ENCODE measurements around the gene EFNB3.

The EFNB3 gene

DNA sequence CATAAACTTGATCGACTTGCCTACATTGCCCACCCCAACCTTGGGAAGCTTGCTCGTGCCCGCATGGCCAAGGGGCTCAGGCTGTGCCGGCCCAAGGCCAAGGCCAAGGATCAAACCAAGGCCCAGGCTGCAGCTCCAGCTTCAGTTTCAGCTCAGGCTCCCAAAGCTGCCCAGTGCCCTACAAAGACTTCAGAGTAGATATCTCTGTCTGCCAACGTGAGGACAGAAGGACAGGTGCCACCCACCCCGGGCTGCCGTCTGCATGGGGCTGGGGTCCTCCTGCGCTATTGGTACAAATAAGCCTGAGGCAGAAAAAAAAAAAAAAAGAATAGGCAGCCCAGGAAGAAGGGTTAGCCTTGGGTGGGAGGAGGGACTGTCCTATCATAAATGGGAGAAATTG is 49.7 kb downstream of the EFNB3 start:
- TF ChIP-seq, protein P1, sequence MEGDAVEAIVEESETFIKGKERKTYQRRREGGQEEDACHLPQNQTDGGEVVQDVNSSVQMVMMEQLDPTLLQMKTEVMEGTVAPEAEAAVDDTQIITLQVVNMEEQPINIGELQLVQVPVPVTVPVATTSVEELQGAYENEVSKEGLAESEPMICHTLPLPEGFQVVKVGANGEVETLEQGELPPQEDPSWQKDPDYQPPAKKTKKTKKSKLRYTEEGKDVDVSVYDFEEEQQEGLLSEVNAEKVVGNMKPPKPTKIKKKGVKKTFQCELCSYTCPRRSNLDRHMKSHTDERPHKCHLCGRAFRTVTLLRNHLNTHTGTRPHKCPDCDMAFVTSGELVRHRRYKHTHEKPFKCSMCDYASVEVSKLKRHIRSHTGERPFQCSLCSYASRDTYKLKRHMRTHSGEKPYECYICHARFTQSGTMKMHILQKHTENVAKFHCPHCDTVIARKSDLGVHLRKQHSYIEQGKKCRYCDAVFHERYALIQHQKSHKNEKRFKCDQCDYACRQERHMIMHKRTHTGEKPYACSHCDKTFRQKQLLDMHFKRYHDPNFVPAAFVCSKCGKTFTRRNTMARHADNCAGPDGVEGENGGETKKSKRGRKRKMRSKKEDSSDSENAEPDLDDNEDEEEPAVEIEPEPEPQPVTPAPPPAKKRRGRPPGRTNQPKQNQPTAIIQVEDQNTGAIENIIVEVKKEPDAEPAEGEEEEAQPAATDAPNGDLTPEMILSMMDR (IDR thresholded peaks at IDR 0.05; ENCODE audit: insufficient read depth, low read depth, low read length, missing control alignments): no peak
- DNase-seq (ENCODE audit: low read depth): no peak
- H3K4me3 ChIP-seq (ENCODE audit: low read length): no peak overlapping the region

DNA sequence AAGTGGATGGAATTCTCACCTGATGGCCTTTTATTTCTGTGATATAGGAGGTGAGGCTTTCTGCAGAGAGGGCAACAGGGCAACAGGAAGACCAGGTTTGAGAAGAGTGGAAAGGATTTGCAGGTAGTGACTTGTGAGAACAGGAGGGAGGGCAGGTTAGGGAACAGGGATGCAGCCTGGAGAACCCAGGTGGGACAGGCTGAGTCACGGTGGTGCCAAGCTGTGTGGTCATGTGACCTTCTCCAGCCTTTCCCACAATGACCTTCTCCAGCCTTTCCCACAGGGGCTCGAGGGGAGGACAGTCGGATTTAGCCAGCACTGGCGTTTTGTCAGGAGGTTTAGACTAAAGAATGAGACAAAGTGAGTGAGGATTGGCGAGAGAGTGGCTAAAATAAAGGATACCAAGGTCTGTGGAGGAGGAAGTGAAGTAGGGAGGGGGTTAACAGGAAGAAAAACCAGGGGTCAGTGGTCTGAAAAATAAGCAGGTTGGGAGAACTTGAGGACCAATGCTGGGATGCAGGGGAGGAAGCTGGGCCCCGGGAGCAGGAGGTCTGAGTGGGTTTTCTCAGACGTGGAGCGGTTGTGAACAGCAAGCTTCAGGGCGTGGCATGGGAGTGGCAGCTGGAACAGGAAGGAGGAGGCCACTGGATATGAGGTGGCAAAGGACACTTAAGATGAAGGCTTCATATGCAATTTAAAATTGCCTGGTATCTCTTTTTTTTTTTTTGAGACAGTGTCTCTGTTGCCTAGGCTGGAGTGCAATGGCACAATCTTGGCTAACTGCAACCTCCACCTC is 50.3 kb downstream of the EFNB3 start:
- TF ChIP-seq, protein P1 (IDR thresholded peaks at IDR 0.05; ENCODE audit: insufficient read depth, low read depth, low read length, missing control alignments): no peak
- H3K4me3 ChIP-seq (ENCODE audit: low read length): no peak overlapping the region
- peak; percentile 78 for DNase-seq (ENCODE audit: low read depth)

DNA sequence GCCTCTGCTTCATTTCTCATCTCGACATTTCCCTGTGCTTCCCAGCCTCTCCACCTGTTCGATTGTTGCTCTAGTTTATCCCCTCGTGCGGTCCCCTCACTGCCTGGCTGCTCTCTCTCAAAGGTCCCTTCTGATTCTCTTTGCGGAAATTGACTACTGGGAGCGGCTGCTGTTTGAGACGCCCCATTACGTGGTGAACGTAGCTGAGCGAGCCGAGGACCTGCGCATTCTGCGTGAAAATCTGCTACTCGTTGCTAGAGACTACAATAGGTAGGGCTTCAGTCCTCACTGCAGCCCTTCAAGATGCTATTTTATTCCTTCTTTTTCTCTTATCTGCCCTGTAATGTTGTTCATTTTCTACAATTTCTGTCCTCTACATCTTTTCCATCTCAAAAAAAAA is 52.0 kb downstream of the EFNB3 start:
- TF ChIP-seq, protein P1 (IDR thresholded peaks at IDR 0.05; ENCODE audit: insufficient read depth, low read depth, low read length, missing control alignments): no peak
- H3K4me3 ChIP-seq (ENCODE audit: low read length): no peak overlapping the region
- no peak for DNase-seq (ENCODE audit: low read depth)

Measured in epithelial cell of esophagus (primary cell).